ENCODE measurements around the gene ABHD12.
A peak's percentile ranks its signal among the peaks of the same experiment; 100 is the strongest.

GRCh38 chr20:25294459-25295385 is 95.9 kb downstream of the ABHD12 start:
- TF ChIP-seq CTCF (IDR thresholded peaks at IDR 0.05; ENCODE audit: low read length) (peak; percentile 100), EZH2 (IDR thresholded peaks at IDR 0.05; ENCODE audit: borderline replicate concordance, low read length) (no peak)

All from OCI-LY1 (cell line).